GM18861 (cell line): ENCODE data around the gene NRN1L.
"Not testable (repeated sequence)": the region's sequence is repeated elsewhere in the genome, so short reads cannot be mapped to it uniquely, and the experiment has no call there.

Source experiments
- ATAC-seq: cut with Tn5 transposase; IDR thresholded peaks from one replicate; pipeline ENCODE4 v1.9.1; 2021; ENCODE audit not compliant: unreplicated experiment

Gene NRN1L

DNA sequence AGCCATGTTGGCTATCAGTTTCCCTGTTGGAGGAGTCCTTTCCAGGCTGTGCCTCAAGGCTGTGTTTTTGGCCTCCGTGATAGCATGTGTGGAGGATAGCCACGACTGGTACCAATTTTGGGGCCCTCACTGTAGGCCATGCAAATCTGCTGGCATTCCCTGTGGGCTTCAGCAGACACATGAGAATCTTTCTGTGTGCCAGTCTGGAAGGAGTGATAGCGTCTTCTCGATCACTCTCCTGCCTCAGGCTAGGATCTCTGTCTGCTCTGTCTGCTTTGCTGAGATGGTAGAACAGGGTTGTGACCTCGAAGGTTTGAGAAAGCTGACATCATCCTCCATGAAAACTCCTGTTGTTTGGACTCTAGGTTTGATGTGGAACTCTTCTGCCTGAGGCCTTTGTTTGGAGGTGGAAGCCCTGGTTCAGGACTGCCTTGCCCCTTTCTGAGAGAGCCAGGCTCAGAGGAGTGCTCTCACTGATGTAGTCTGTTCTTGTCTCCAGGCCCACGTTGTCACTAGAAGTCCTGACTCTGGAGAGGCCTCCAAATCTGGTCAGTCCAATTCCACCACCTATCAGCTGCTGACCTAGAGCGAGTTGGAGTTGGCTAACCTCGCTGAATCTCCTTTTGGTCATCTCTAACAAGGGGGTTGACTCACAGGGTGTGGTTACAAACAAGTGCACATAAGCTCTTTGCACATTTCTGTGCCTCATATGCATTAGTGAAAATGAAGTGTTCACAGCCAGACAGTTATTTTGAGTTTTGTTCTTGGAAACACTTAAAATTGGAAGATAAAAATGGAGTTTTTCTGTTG is 23.9 kb upstream of the NRN1L start:
- ATAC-seq = no peak

DNA sequence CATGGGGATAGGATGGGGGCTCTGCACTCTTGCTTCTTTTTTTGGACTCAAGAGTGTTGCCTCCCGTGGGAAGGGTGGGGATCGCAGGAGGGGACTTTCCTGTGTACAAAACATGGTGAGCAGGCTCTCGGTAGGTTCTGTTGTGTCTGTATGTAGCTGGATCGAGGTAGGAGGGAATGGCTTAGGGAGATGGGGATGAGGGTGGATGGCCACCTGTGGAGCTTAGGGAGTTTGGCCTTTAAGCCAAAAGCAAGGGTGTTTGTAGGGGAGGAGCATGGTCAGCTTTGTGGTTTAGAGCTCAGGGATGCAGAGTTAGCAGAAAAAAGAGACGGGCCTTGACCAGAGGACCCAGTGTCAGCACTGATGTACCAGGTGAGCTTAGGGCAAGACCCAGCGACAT is 22.8 kb upstream of the NRN1L start:
- no peak for ATAC-seq

DNA sequence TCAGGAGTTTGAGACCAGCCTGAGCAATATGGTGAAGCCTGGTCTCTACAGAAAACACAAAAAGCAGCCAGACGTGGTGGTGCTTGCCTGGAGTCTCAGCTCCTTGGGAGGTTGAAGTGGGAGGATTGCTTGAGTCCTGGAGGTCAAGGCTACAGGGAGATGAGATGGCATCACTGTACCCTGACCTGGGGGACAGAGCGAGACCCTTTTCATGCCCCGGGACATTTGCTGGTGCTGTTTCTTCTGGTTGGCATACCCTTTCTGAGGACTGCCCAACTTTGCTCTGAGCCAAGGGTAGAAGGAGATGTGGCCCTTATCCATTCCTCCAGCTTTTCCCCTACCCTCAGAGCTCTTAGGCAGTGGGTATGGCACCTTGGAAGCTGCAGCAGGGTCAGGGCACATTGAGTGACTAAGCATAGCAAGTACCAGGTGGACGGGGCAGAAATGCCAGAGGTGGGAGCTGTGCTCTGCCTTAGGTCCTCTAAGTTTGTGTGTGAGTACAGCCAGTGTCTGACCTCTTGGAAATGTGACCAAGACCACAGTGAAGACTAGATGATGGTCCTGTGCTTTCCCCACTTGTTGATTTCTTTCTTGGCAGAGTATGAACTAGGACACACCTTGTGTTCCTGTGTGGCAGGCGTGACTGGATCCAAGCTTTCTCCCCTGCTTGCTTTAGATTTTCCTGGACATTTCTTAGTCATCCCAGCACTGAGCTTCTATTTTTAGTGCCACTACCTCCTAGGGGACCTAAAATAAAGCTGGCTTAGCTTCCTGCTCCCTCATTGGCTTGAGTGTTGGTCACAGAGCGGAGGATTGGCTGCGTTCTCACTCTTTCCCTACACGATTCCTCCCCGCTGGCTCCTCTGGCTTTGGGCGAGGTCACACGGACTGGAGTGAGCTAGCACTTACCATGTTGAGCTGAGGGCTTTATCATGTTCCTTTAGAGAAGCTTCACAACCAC is 21.8 kb upstream of the NRN1L start:
- ATAC-seq = no peak

DNA sequence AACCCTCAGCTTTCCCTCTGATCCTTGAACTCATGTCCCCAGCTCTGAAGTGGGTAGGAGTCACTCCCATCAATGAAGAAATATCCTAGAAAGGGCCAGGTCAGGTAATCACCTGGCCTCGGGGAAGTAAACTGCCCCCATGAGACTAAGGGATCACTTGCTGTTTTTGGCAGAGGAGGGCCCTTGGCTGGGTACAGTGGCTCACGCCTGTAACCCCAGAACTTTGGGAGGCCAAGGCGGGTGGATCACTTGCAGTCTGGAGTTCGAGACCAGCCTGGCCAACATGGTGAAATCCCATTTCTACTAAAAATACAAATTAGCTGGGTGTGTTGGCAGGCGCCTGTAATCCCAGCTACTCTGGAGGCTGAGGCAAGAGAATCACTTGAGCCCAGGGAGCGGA is 20.6 kb upstream of the NRN1L start:
- not testable (repeated sequence) for ATAC-seq

DNA sequence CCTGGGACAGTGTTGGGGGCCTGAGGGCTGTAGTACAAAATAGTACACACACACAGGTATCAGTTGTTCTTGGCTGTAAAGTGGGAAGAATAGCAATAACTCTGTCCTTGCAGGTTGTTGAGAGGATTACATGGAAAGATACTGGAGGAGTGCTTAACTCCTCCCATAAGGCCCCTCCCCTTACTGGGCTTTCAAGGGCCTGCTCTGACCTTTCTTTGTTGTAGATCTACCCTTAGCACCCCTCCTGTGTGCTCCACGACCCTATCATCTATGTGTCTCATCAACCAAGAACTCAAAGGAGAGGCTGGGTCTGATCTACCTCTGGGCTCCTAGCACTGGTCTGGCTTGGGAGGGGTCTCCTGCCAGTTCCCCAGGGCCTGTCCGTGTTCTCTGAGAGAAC is 20.1 kb upstream of the NRN1L start:
- ATAC-seq = no peak

DNA sequence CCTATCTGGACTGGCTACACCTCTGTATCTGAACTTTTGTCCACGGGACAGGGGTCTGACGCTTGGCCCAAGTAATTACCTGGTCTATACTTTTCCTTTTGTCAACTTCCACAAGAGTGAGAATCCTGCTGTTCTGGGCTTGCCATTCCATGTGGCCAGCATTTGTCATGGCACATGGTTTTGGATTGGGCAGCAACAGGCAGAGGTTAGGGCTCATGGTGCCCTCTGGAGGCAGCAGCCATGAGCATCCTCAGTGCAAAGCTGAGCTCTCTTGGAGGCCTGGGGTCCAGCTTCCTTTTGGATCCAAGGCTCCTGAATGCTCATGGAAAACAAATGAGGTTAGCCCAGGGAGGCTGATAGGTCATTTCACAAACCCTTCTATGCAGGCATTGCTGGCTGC is 19.4 kb upstream of the NRN1L start:
- no peak for ATAC-seq

DNA sequence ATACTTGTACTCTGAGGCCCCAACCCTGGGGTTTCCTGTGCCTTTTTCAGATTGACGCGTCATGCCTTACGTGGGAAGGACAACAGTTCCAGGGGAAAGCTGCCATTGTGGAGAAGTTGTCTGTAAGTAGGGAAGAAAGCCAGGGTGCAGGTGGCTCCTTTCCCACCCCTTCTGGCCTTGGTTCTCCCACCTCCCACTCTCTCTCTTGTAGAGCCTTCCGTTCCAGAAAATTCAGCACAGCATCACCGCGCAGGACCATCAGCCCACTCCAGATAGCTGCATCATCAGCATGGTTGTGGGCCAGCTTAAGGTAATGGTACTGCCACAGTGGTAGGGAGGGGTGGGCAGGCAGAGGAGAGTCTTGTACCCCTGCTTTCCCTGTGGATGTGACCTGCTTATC is 16.4 kb upstream of the NRN1L start:
- ATAC-seq = no peak

DNA sequence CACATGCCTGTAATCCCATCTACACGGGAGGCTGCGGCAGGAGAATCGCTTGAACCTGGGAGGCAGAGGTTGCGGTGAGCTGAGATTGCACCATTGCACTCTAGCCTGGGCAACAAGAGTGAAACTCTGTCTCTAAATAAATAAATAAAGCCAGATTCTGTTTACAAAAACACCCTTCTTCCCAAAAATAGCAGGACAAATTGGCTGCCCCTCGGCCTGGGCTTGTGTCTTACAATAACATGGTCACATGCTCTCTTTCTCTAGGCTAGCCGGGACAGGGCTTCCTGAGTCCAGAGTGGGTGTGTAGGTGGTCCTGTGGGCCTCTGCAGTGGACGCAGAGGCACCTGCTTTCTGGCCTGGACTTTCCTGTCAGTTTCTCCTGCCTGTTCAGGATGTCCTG is 15.0 kb upstream of the NRN1L start:
- ATAC-seq = no peak

DNA sequence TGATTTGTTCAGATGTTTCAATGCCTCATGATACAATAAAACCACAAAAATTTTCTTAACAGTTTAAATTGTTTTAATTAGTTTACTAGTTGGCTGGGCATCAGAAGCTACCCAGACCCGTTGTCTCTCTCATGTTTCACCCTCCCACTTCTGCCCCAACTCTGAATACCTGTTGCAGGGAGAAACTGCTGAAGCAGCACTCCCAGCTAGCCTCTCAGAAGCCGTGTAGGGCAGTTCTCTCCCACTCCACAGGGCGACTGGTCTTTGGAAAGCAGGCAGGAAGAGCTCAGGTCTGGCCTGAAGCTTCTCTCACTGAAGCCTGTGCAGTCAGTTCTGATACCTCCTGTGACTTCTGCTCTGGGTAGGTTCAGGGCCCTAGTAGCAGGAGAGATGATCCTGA is 13.4 kb upstream of the NRN1L start:
- ATAC-seq = no peak

DNA sequence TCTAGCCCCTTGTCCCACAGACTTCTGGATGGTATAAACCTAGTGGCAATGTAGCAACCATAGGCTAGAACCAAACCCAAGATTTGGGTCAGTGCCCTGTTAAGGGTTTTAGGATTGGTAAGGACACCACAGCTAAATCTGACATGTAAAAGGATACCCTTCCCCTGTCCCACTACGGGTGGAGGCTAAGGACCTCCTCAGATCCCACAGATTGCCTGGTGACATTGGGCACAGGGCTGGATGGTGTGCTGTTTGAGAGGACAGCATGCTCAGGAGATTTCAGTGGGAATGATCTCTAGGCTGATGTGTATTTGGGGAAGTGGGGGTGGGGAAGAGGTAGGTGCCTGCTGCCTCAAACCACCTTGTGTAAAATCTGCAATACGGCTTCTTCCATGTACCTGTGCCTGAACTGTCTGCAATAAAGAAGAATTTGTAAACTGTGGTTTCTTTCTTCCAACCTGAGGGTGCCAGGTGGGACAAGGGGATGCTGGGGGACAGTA is 12.5 kb upstream of the NRN1L start:
- no peak for ATAC-seq

DNA sequence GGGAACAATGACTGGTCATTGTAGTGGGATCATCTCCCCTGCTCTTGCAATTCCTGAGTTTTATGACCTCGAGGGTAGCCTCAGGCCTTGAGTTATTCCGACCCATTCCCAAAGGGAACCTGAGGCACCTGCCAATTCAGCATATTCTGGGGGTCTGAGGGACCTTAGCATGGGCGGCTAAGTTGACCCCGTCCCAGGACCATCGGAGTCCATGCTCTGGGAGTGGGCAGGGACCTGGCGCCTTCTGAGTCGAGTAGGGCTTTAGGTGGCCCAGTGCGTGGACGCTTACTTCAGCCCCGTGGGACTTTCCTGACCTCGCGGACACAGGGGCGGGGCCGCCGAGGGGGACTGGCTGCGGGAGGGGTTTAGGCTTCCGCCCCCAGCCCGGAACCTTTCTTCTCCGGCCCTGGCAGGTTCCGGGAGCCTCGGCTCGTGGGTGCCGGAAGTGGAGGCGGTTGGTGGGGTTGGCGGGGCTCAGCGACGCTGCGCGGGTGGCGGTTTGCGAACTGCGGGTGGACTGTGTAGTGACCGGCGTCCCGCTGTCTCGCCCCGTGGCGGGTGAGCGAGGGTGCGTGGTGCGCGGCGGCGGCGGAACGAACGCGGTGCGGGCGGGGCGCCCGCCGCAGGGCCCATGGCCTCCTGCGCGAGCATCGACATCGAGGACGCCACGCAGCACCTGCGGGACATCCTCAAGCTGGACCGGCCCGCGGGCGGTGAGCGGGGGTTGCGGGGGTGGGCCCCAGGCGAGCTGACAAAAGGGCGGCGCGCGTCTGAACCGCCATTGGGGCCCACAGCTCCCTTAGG is 11.9 kb upstream of the NRN1L start, which contains the start of gene EDC4:
Gene EDC4 (plus strand): TSS at position 422 of the 804 bp plus-strand sequence. CDS start 210 bp downstream, at position 632.
- peak; percentile 61 for ATAC-seq

DNA sequence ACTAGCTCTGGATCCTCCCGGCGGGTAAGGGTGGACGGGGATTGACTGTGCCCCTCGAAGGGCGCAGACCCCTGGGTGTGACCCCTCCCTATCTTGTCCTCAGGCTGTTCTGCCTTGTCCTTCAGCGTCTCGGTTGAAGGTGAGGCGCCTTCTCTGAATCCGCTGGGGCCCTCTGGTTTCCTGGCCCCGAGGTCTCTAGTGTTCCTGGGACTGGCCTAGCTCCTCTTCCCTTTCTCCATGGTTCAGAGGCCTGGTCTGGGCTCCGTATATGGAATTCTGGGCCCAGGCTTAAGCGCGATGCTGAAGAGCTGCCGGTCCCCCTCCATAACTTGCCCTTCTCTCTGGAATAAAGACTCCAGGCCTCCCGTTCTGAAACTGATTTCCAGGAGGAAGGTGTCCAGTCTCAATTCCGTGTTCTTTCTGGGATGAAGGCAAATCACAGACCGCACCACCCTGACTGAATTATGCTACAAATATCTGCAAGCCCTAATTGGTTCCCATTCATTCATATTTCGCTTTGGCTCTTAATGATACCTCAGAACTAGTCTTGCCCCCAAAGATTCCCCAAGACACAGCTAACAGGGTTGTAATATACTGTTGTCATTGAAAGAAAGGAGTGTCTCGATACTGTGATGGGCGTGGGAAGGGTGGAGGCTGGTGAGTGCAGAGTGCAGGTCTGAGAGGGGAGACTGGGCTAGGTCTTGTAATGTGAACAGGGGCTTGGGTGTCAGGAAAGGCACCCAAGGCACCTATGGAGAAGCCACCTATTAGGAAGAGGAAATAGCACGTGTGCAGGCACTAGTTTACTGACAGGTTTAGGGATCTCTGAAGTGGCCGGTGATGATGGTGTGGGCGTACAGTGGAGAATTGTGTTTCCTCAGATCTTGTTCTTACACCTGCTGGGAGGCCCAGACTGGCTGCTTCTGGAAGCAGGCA is 11.0 kb upstream of the NRN1L start:
- ATAC-seq = no peak

DNA sequence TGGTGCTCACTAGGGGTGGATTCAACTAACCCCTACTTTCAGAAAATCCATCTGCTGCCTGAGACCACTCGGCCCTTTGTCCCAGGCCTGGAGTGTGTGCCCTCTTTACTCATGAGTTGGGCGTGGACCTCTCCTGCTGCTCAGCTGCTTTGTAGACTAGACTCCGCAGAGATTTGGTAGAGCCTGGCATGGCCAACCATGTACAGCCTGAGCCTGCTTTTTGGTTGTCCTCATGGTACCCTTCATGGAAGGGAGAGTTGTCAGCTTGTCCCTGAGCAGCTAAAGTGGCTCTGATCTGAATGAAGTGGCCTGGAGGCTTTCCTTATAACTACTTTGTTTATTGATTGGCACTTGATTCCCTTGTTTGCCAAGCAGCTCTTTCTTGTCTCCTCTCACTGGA is 10.3 kb upstream of the NRN1L start:
- ATAC-seq = no peak

DNA sequence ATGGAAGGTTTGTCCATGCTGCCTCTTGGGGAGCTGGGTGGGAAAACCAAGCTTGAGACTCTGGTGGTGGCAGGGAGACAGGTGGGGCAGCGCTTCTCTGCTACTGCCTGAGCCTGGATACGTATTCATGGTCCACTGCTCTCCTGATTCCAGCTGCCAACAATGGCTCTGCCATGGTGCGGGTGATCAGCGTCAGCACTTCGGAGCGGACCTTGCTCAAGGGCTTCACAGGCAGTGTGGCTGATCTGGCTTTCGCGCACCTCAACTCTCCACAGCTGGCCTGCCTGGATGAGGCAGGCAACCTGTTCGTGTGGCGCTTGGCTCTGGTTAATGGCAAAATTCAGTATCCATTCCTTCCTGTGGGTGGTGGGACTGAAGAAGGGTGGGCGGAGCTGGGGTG is 7.6 kb upstream of the NRN1L start:
- no peak for ATAC-seq

DNA sequence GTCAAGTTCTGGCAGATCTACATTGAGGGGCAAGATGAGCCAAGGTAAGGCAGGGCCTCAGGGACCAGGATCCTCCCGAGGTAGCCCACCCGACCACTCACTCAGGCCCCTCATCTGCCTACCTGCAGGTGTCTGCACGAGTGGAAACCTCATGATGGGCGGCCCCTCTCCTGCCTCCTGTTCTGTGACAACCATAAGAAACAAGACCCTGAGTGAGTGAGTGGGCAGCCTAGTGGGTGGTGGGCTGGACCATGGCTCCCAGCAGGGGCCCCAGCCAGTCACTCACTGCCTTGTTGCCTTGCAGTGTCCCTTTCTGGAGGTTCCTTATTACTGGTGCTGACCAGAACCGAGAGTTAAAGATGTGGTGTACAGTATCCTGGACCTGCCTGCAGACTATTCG is 6.5 kb upstream of the NRN1L start:
- no peak for ATAC-seq

DNA sequence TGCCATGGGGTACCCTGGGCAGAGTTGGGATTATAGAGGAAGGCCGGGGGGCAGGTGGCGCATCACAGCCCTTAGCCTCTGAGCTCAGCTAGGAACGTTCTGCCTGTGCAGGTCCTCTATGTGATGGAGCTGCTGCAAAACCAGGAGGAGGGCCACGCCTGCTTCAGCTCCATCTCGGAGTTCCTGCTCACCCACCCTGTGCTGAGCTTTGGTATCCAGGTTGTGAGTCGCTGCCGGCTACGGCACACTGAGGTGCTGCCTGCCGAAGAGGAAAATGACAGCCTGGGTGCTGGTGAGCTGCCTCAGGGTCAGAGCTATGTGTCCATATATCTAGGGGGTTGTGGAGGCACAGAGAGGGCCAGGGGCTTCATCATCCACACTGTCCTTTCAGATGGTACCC is 5.8 kb upstream of the NRN1L start:
- no peak for ATAC-seq

DNA sequence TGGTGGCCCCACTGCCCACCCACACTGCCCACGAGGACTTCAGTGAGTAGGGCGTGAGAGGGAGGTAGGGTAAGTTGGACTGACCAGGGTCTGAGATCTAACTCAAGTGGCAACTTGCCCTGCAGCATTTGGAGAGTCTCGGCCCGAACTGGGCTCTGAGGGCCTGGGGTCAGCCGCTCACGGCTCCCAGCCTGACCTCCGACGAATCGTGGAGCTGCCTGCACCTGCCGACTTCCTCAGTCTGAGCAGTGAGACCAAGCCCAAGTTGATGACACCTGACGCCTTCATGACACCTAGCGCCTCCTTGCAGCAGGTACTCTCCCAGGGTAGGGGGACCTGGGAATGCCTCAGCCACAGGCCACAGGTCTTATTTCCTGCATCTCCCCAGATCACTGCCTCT is 5.2 kb upstream of the NRN1L start:
- no peak for ATAC-seq

DNA sequence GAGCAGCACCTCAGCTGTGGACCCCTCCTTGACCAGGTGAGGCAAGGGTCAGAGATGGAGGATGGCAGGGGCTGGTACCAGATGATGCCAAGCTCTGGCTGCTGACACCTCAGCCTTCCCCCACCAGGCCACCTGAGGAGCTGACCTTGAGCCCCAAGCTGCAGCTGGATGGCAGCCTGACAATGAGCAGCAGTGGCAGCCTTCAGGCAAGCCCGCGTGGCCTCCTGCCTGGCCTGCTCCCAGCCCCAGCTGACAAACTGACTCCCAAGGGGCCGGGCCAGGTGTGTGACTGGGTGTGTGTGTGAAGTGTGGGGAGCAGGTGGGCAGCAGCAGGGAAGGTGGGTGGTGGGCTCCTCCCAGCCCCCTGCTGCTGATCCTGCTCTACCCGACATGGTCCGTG is 4.7 kb upstream of the NRN1L start:
- ATAC-seq = no peak

DNA sequence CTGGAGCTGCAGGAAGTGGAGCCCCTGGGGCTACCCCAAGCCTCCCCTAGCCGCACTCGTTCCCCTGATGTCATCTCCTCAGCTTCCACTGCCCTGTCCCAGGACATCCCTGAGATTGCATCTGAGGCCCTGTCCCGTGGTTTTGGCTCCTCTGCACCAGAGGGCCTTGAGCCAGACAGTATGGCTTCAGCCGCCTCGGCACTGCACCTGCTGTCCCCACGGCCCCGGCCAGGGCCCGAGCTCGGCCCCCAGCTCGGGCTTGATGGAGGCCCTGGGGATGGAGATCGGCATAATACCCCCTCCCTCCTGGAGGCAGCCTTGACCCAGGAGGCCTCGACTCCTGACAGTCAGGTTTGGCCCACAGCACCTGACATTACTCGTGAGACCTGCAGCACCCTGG is 4.1 kb upstream of the NRN1L start:
- ATAC-seq = no peak

DNA sequence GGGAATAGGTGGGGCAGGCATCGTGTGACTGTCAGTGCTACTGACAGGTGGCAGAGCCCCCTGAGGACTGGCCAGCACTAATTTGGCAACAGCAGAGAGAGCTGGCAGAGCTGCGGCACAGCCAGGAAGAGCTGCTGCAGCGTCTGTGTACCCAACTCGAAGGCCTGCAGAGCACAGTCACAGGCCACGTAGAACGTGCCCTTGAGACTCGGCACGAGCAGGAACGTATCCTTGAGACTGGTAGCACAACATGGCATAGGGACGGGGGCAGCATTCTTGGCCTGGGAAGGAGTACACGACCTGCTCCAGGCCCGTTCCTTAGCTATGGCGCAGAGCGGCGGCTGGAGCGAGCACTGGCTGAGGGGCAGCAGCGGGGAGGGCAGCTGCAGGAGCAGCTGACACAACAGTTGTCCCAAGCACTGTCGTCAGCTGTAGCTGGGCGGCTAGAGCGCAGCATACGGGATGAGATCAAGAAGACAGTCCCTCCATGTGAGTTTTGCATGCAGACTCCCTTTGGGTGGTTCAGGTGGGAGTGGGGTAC is 3.0 kb upstream of the NRN1L start:
- ATAC-seq = no peak
